GM04504 (cell line): ENCODE measurements around the gene BCAM.
"Not testable (repeated sequence)": the region's sequence is repeated elsewhere in the genome, so short reads cannot be mapped to it uniquely, and the experiment has no call there.

ENCODE experiments used
- DNase-seq: peaks from one replicate; pipeline ENCODE4 v3.0.0-alpha.2; 2012; ENCODE audit warnings: low read depth

The BCAM gene

DNA sequence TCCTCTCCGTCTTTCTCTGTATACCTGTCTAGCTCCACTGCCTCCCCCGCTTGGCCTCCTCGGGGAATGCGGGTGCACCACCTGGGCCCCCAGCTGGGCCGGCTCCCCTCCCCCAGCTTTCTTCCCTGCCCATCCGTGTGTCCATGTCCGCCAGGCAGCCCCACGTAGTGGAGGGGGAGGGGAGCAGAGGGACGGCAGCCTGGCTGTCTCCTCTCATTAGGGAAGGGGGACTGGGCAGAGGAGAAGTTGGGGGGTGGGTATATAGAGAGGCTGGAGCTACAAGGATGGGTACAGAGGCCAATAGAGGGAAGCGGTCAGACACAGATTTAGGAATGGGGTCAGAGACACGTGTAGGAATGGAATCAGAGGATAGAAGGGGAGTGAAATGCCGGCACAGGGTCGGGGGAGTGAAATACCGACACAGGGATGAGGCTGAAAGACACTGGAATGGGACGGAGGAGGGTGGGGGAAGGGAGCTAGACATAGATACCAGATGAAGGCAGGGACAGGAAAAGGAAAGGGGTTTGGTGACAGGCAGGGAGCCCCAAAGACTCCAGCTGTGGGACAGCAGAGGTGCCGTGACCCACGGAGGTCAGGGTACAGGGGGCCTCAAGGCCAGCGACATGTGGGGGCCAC lies 40.0 kb downstream of the BCAM start:
- no peak for DNase-seq

DNA sequence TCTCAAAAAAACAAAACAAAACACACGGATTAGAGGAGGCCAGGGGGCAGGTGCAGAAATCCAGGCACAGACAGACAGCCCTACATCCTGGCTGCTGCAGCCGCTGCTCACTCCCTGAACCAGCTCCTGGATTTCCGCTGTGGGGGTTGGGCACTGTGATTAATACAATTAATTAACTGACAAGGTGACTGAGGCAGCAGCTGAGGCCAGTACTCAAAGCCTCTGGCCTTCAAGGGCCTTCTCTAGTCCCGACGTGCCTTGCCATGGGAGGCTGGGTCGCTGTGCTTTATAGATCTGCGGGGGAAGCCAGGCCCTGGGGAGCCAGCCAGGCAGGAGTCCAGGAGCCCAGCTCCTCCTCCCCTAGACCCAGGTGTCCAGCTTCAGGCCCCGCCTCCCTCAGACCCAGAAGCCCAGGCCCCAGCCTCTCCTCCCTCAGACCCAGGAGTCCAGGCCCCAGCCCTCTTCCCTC lies 41.8 kb downstream of the BCAM start:
- no peak for DNase-seq

DNA sequence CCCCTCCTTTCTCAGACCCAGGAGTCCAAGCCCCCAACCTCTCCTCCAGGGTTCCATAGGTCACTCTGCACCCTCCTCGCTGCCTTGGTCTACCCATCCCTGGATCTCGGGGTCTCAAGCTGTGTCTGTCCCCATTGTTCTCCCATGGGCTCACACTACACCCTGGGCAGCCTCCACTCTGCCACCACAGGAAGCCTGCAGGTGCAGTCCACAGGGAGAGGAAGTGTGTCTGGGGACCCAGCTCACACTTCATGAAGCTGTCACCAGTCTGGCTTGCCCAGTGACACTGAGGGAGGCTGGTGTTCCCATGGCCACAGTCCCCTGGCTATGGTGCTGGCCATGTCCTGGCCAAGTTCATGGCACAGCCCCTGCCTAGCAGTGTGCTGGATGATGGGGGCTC lies 42.5 kb downstream of the BCAM start:
- DNase-seq: no peak

DNA sequence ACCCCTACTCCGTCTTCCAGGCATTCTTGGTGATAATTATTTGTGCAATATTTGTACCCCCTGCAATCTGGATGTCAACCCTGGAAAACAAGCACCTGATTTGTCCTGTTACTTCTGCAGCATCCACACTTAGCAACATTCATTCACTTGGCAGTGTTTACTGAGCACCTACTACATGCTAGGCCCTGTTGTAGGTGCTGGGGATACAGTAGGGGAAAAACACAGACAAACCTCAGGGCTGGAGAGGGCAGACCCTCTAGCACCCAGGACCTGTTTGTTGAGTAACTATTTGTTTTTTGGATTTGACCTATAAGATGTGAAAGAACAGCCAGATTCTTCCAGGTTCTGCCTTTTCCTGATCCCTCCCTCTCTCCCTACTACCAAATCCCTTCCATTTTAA lies 46.7 kb downstream of the BCAM start:
- DNase-seq: no peak

DNA sequence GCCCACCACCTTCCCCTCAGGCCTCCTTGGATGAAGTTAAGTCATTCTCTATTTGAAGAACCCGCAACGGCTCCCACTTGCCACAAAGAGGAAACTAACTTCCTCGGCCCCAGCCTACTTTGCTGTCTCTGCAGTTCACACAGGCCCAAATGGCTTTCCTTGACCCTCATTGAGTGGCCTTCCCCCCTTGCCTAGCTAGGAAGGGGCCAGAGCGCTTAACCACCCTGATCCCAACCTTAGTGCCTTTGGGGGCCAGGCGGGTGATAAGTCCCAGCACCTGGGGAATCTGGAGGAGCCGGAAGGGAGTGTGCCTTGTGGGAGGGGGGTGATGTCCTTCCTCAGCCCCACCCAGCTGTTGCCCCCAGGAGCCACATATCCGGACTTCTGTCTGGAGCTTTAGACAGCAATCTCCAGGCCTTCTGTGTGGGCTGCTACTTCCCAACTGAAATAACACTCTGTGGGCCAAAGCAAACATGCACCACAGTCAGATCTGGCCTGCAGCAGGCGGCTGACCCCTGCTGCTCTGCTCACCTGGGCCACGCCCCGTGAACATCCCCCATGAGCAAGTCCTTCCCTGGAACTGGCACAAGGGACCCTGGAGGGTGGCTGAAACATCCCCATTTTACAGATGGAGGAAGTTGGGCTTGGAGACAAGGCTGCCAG lies 47.6 kb downstream of the BCAM start:
- no peak for DNase-seq

DNA sequence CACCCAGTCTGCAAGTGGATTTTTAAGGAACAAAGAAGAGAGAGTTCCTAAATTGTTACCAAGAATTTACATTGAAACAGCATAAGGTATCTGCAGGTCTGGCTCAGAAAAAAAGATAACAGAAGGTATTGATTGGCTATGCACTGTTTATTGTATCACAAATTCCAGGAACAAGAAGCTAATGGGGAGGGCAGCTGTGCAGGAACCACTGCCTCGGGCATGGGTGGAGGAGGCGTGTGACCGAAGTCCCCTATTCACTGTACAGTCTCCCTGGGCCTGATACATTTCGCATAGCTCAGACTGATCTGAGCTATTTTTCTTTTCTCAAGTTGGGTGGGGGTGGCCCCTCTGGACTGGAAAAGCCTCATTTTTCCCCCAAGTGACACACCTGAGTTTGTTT lies 48.9 kb downstream of the BCAM start:
- DNase-seq: no peak

DNA sequence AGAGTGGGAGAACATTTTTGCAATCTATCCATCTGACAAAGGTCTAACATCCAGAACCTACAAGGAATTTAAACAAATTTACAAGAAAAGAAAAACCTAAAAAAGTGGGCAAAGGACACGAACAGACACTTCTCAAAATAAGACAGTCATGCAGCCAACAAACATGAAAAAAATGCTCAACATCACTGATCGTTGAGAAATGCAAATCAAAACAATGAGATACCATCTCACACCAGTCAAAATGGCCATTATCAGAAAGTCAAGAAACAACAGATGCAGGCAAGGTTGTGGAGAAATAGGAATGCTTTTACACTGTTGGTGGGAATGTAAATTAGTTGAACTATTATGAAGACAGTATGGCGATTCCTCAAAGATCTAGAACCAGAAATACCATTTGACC lies 52.7 kb downstream of the BCAM start:
- DNase-seq: not testable (repeated sequence)

DNA sequence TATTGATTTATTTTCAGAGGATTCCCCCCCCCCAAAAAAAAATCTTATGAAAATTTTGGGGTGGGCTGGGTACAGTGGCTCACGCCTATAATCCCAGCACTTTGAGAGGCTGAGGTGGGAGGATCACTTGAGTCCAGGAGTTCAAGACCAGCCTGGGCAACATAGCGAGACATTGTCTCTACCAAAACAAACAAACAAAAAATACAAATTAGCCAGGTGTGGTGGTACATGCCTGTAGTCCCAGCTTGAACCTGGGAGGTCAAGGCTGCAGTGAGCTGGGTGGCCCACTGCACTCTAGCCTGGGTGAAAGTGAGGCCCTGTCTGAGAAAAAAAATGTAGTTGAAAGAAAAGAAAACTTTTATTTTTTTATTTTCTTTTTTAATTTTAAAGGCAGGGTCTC lies 55.1 kb downstream of the BCAM start:
- DNase-seq: no peak

DNA sequence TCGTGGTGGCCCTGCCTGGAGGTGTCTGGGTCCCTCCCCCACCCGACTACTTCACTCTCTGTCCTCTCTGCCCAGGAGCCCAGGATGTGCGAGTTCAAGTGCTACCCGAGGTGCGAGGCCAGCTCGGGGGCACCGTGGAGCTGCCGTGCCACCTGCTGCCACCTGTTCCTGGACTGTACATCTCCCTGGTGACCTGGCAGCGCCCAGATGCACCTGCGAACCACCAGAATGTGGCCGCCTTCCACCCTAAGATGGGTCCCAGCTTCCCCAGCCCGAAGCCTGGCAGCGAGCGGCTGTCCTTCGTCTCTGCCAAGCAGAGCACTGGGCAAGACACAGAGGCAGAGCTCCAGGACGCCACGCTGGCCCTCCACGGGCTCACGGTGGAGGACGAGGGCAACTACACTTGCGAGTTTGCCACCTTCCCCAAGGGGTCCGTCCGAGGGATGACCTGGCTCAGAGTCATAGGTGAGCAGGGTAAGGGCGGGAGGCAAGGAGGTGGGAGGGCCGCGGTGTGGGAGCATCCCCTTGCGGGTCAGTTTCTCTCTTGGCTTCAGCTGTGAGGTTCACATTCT lies 56.4 kb downstream of the BCAM start:
- no peak for DNase-seq

DNA sequence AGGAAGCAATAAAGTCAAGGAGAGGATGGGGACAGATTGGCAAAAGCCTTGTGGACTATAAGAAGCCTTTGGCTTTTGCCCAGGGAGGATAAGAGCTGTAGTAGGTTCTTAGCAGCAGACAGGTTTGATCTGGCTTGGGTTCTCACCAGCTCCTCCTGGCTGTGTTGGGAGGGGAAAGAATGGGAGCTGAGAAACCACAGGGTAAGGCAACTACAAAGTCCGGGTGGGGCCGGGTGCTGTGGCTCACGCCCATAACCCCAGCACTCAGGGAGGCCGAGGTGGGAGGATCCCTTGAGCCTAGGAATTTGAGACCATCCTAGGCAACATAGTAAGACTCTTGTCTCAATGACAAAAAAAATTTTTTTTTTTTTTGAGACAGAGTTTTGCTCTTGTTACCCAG lies 57.8 kb downstream of the BCAM start:
- DNase-seq: no peak

DNA sequence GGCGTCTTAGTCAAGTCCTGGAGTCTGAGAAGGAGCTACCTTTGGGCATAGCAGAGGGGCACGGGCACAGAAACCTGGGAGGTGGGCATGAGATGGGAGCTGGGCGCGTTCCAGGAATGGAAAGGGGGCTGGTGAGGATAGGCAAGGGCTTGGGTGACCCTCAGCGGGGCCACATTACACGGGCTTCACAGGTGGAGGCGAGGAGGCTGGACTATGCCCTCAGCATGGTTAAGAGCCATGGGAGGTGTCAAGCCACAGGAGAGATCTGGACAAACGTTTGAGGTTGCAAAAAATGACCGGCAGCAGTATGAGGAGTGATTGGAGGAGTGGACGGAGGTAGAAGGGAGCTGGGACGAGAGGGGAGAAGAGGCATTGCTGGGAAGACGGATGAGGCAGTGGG lies 58.7 kb downstream of the BCAM start:
- no peak for DNase-seq

DNA sequence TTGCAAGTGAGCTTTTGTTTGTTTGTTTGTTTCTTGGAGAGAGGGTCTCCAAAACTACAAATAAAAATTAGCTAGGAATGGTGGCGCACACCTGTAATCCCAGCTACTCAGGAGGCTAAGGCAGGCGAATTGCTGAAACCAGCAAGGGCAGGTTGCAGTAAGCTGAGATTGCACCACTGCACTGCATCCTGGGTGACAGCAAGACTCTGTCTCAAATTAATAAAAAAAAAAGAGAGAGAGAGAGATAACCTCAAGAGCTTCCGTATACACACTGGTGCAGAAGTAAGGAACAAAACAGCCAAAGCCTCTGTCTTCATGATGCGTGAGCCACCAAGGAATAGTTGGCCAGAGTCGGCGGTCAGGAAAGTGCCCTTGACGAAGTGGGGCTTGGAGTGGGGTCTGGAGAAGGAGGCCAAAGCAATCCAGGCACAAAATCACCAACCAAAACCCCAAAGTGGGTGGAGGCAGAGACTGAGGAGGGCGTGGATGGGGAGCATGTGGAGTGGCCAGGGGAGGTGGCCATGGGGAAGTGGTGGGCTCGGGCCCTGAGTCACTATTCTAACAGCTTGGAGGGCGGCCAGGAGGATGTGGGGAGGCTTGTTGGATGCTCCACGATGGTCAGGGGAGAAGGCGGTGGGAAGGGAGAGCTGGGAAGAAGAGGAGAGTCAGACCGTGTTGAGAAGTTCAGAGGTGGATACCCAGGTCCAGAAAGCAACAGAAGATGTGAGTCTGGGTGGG lies 61.0 kb downstream of the BCAM start:
- no peak for DNase-seq
